SHP77 treated with DMSO at 0.1 percent for 48 hours (cell line): Measurements from ENCODE around the gene ADORA1.

Experiments
- DNase-seq: peaks from one replicate; lab custom pipeline; 2025; lab: John Stamatoyannopoulos, UW

Gene ADORA1

DNA sequence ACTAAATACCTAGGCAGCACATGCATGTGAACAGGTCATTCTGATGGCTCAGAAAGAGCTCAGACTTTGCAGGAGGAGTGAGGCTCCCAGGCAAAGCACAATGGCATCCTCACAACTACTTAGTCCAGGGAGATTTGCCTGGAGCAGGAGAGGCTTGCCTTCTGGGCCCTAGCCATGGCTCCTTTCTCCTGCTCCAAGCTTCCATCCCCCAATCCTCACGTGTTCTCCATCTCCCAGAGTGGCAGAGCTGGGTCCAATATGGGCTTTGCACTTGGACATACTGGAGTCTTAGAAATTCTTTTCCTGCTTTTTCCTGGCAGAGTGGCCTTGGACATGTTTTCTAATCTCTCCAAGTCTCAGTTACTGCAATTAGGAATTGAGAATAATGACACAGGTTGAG lies 32.3 kb downstream of the ADORA1 start:
- no peak for DNase-seq

DNA sequence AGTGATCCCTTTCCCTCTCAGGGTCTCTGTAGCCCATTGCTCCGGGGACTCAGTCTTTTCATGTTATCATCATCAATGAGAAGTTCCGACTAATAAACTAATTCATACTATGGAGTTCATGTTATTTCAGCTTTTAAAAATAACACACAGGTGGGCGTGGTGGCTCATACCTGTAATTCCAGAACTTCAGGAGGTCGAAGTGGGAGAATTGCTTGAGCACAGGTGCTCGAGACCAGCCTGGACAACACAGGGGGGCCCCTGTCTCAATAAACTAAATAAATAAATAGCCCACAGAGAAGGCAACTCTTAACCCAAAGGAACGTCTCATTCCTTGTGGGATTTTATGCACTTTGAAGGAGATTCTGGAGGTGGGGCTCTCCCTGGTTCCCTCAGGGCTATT lies 33.6 kb downstream of the ADORA1 start:
- no peak for DNase-seq

DNA sequence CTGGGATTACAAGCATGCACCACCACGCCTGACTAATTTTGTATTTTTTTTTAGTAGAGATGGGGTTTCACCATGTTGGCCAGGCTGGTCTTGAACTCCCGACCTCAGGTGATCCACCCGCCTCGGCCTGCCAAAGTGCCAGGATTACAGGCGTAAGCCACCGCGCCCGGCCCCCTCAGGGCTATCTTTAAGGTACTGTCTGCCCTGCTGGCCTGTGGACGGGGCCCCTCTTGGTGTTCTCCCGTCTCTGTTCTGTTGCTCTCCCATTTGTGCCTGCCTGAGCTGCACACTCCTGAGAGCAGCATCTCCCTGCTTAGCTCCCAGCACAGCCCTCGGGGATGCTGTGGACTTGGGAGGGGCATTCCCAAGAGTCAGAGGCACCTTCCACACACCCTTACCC lies 34.2 kb downstream of the ADORA1 start:
- DNase-seq, result no peak

DNA sequence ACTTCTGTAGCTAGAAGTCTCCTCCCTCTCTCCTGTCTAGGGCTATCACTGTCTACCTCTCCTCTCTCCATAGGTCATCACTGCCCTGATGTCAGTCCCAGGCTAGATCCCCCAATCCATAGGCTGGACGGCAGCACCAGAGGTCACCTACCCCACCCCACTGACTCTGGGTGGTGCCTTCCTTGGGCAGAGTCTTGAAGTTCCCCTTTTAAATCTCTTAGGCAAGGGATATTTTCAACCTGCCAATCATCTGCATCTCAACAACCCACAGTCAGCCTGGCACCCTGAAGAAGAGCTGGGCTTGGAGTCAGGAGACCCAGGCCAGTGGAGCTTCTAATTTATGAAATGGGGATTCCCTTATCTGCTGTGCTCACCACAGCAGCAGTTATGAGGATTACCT lies 34.9 kb downstream of the ADORA1 start:
- DNase-seq, result no peak

DNA sequence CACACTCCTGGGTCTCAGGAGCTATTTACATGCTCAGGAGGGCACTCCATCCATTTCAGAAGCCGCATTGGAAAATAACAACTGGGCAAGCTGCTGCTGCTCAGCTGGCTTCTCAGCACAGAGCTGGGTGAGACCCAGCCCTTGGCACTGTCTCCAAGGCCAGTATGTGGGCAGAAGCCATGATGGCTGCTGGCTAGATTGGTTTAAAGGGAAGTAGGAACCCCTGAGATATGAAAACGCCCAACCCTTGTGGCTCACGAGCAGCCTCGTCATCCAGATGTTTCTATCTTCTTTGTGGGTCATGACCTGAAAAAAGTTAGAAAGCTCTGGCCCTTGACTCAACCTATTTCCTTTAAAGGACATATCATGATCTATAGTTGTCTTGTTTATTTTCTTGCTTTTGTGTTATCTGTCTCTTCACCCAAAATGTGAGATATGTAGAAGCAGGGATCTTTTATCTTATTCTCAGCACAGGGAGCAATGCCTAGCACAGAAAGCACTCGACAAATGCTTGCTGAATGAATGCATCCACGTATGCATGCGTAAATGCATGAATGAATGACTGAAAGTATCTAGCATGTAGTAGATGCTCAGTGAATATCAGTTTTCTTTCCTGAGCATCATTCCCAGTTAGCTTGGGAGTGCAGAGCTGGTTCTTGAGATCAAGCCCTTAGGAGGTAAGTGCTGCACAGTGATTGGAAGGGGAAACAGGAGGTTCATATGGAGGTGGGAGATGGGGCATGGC lies 36.5 kb downstream of the ADORA1 start:
- no peak for DNase-seq

DNA sequence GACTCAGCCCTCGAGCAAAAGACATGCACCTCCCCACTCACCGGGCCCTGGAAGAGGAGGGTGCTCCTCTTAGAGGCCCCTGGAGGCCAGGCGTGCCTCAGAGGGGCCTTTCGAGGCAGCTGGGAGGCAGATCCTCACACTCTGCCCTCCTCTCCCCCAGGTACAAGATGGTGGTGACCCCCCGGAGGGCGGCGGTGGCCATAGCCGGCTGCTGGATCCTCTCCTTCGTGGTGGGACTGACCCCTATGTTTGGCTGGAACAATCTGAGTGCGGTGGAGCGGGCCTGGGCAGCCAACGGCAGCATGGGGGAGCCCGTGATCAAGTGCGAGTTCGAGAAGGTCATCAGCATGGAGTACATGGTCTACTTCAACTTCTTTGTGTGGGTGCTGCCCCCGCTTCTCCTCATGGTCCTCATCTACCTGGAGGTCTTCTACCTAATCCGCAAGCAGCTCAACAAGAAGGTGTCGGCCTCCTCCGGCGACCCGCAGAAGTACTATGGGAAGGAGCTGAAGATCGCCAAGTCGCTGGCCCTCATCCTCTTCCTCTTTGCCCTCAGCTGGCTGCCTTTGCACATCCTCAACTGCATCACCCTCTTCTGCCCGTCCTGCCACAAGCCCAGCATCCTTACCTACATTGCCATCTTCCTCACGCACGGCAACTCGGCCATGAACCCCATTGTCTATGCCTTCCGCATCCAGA lies 37.7 kb downstream of the ADORA1 start:
- no peak for DNase-seq

DNA sequence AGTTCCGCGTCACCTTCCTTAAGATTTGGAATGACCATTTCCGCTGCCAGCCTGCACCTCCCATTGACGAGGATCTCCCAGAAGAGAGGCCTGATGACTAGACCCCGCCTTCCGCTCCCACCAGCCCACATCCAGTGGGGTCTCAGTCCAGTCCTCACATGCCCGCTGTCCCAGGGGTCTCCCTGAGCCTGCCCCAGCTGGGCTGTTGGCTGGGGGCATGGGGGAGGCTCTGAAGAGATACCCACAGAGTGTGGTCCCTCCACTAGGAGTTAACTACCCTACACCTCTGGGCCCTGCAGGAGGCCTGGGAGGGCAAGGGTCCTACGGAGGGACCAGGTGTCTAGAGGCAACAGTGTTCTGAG lies 38.3 kb downstream of the ADORA1 start:
- no peak for DNase-seq

DNA sequence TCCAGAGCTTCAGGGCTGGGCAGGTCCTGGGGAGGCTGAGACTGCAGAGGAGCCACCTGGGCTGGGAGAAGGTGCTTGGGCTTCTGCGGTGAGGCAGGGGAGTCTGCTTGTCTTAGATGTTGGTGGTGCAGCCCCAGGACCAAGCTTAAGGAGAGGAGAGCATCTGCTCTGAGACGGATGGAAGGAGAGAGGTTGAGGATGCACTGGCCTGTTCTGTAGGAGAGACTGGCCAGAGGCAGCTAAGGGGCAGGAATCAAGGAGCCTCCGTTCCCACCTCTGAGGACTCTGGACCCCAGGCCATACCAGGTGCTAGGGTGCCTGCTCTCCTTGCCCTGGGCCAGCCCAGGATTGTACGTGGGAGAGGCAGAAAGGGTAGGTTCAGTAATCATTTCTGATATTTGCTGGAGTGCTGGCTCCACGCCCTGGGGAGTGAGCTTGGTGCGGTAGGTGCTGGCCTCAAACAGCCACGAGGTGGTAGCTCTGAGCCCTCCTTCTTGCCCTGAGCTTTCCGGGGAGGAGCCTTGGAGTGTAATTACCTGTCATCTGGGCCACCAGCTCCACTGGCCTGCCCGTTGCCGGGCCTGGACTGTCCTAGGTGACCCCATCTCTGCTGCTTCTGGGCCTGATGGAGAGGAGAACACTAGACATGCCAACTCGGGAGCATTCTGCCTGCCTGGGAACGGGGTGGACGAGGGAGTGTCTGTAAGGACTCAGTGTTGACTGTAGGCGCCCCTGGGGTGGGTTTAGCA lies 38.8 kb downstream of the ADORA1 start:
- peak; percentile 6 for DNase-seq

DNA sequence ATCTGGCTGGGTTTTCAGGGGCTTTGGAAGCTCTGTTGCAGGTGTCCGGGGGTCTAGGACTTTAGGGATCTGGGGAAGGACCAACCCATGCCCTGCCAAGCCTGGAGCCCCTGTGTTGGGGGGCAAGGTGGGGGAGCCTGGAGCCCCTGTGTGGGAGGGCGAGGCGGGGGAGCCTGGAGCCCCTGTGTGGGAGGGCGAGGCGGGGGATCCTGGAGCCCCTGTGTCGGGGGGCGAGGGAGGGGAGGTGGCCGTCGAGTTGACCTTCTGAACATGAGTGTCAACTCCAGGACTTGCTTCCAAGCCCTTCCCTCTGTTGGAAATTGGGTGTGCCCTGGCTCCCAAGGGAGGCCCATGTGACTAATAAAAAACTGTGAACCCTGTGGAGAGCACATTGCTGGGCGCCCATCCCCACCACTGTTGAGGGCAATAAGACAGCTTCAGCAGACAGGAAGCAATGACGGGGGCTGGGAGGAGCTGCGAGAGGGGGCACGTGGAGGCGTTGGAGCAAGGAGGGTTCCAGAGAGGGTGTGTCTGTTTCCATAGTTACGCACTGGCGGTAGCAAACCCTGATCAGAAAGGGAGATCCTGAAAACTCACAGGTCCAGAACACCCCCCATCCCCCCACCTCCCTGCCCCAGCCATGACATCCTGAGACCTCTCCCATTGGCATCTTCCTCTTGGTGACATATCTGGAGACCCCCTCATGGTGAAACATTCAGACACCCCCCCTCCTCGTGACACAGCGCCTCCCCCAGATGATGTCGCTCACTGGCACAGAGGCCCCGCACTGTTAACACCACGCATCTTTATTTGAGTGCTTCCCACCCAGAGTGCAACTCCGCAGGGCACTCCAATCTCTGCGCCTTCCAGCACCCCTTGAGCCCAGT lies 39.7 kb downstream of the ADORA1 start:
- no peak for DNase-seq

DNA sequence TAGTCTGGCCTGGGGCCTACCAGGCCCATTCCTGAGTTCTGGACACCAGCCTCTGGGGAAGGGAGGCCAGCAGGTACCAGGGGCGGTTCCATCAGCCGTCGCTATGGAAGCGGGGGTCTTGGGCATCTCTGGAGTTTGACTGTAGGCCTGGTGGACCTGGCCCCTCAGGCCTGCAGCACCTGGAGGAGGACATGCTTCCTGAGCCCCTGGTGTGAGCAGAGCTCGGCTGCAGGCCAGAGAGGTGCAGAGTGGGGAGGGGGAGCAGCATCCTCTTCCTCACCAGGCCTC lies 40.3 kb downstream of the ADORA1 start:
- no peak for DNase-seq

DNA sequence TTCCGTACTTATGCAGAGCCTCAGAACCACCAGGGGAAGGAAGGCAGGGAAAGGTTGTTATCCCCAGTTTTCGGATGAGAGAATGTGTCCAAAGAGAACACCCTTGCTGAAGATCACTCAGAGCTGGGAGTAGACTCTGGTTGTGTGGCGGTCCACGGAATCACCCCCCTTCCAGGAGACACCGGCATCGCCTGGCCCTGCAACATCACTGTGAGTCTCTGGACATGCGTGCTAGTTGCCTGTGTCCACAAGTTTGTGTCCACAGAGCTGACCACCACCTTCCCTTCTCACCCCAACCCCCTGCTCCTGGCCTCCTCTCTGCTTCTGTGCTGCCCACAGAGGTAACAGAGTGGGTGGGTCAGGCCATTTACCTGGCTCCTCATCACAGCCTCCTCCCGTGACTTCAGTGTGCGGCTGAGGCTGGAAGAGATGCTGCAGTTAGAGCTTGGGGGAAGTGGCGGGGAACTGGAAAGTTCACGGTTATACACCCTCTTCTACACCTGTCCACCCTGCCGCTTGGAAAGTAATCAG lies 40.8 kb downstream of the ADORA1 start:
- no peak for DNase-seq

DNA sequence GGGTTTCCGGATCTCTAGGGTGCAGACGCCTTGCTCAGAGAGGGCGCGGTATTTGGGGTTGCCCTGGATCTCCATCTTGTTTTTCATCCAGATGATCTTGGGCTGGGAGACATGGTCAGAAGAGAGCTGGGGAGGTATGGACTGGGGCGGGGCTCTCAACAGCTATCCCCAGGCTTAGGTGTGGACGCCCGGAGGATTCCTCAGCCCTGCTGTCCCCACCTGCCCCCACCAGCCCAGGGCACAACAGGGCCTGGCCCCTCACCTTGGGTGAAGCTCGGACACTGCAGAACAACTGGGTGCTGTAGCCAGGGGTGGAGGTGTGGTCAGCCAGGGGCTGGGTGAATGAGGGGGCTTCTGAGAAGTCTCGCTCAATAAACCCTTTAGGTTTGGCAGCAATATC lies 41.5 kb downstream of the ADORA1 start:
- no peak for DNase-seq

DNA sequence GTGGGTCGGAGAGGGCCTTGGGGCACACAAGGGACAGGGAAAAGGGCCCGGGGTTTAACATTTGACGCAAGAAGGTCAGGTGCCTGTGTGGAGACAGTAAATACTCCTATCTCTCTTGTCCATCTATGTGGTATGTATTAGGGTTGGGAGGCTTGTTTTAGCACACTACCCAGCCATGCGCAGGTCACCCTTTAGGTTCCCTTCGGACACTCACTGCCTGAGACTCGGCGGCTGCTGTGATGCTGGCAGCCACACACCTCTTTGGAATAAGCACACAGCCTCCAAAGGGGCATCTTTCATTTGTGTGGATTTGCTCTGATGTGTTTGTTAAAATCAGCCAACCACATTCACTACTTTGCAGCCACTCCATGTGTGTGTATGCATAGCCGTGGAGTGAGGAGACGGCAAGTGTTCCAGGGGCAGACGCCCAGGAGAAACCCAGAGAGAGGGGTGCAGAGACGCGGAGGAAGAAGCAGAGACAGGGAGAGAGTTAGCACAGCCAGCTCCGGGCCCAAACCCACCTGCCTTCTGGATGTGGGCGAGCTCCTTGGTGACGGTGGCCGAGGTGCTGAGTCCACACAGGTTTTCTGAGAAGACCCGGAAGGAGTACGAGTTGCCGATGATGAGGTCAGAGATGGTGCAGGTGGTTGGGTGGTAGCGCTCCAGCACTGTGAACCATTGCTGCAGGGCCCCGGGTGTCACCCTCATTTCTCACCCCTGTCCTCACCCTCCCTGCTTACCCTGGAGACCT lies 42.4 kb downstream of the ADORA1 start:
- no peak for DNase-seq

DNA sequence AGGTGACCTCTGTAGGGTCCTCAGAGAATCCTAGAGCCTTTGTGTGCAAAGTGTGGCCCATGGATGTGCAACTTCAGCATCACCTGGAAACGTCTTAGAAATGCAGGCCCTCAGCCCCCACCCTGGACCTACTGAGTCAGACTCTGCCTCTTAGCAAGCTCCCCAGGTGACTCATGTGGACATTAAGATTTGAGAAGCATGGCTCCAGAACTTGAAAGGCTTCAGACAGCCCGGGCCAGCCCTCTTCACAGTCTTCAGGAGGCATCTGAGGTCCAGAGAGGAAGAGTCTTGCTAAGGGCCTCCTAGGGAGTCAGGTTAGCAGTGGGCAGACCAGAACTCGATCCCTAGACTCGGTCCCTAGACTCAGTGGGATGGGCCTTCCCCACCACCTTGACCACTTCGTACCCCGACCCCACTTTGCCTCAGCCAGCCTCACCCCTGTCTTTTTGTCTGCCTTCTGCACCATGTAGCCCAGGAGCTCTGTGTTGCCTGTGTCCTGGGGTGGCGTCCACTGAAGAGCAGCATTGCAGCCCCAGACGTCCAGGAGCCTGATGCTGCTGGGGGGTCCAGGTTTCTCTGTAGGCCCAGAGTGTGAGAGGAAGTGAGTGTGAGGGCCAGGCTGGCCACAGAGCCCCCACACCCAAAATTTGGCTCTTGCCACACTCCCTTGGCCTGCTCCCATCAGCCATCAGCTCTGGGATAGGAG lies 43.3 kb downstream of the ADORA1 start:
- no peak for DNase-seq

DNA sequence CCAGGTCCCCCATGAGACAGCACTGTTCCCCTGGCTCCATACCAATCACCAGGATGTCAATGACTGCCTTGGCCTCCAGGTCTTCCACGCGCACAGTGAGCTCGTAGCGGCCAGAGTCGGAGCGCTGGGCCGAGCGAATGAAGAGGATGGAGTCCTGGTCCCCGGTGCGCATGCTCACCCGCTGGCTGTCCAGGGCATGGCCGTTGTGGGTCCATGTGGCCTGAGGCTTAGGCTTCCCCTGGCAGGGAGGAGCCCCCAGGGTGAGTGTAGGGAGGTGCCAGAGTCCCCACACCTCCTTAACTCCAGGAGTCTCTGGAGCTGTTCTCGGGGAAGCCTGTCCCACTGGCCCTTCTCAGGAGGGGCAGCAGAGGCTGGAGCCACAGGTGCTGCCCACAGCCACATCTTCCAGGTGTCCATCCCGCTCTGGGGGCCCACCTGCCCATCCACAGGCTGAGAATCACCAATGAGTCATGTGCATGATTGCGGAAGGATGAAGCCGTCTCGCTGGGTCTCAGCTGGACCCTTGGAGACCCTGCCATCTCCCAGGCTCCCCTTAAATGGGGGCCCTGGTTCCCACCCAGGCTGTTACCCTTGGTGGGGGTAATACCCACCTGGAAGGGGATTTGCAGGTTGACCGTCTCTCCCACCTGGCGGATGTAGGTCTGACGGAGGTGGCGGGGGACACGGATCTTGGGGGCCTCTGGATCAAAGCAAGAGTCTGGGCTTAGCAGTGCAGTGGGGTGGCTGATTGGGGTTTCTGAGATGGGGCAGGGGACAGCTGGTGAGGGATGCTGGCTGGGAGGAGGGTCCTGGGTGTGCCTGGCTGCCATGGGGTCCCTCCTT lies 44.0 kb downstream of the ADORA1 start:
- DNase-seq, result no peak

DNA sequence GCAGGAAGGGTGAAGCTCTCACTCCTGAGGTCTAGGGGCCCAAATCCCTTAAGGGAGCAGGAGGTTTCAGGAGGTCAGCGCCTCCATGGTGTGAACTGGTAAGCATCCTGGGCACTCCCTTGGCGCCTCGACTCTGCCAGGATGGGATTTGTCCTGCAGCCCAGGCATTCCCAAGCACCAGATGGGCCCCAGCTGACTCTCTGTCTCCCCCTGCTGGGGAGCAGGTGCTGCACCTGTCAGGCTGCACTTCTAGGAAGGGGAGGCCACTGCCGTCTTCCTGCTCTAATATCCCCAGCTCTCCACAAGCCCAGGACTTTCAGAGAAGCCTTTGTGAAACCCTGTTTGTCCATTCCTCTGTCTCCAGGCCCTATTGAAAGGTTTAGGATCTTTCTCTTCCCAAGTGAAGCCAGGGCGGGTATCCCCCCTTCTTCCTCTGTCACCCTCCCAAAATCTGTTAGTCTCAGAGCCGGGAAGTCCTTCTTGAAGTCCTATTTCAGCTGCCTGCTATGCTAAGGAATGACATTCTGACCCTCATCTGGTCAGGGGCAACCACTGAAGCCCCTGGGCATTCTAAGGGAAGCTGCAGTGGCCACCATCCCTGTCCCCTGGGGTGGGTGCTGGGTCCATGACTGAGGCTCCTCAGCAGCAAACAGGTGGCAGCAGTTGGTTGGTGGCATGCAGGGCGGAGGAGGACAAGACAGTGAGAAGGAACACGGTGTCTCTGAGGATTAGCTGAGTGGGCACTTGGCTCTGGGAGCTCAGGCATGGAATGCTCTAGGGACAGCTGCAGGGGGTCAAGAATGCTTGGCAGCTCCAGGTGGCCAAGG lies 44.9 kb downstream of the ADORA1 start:
- no peak for DNase-seq

DNA sequence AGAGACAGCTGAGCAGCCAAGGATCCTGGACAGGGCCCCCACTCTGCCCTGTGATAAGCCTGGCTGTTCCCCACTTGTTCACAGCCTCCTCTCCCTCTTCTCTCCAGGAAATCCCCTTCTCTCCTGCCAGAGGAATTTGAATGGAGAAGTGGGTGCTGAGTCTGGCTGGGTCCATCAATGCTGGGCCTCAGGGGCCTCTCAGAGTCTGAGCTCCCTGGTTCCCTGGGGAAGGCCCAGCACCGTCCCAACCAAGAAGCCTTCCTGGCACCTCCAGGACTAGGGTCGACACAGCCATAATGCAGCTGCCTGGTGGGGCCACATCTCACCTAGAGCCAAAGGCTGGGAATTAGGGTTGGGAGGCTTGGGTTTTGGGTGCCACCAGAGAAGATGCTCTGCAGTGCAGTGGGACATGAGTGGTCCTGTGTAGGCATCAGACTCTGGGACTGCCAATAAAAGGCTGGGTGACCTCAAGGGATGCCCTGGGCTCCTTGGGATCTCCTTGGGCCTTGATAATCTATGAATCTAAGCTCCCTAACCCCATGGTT lies 45.6 kb downstream of the ADORA1 start:
- no peak for DNase-seq

DNA sequence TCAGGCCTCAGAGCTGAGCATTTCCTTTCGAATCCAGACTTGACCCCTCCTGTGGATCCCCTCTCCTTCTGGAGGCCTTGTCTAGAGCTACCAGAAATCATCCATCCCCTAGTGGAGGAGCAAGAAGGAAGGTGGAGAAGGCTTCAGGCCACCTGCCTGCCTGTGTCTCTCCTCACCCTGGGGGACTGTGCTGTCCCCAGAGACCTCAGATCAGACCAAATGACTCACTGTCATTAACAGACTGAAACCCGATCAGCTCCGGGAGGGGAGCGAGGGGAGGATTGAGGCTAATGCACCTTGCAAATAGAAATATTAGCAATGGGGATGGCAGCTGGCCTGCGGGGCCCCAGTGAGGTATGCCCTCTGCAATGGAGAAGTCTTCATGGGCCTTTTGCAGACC lies 46.0 kb downstream of the ADORA1 start:
- no peak for DNase-seq
